Osteoblast (primary cell): ENCODE data around the gene NTMT1. TPM values are rescaled to one million over a fixed set of nuclear protein-coding genes. Genes with fewer than 3 reads are reported as not detected.

ENCODE experiments used
- DNase-seq: peaks from one replicate; pipeline ENCODE4 v3.0.0; 2011; ENCODE audit warnings: low spot score, mixed read lengths; ENCODE audit not compliant: insufficient read length; ENCODE audit errors: missing footprints
- H2AFZ ChIP-seq: 2 replicates; pipeline ENCODE4 v1.6.0; 2011; ENCODE audit warnings: mild to moderate bottlenecking, low read length
- H3K27ac ChIP-seq: 2 replicates; pipeline ENCODE4 v1.5.1; 2011; ENCODE audit warnings: mild to moderate bottlenecking, low read depth, low read length, moderate library complexity
- H3K27me3 ChIP-seq: 2 replicates; pipeline ENCODE4 v1.6.0; 2012; ENCODE audit warnings: mild to moderate bottlenecking, control low read depth, inconsistent platforms, low read length, moderate library complexity; ENCODE audit not compliant: insufficient read depth
- H3K36me3 ChIP-seq: 2 replicates; pipeline ENCODE4 v1.5.1; 2011; ENCODE audit warnings: mild to moderate bottlenecking, low read length, control low read depth, moderate library complexity; ENCODE audit not compliant: insufficient read depth
- H3K4me1 ChIP-seq: 2 replicates; pipeline ENCODE4 v1.5.1; 2011; ENCODE audit warnings: mild to moderate bottlenecking, low read length, control low read depth, moderate library complexity; ENCODE audit not compliant: insufficient read depth
- H3K4me2 ChIP-seq: 2 replicates; pipeline ENCODE4 v1.6.0; 2011; ENCODE audit warnings: mild to moderate bottlenecking, low read length; ENCODE audit not compliant: insufficient read depth
- H3K4me3 ChIP-seq: fragments of 200-600 bp; sonication (generic); 3 replicates; pipeline ENCODE4 v1.5.1; 2012; ENCODE audit warnings: mild to moderate bottlenecking, low read length, inconsistent platforms; ENCODE audit not compliant: insufficient read depth
- H3K79me2 ChIP-seq: 2 replicates; pipeline ENCODE4 v1.6.0; 2012; ENCODE audit warnings: mild to moderate bottlenecking, low read length, control low read depth, inconsistent platforms; ENCODE audit not compliant: insufficient read depth
- H3K9me3 ChIP-seq: 2 replicates; pipeline ENCODE4 v1.5.1; 2011; ENCODE audit warnings: low read depth, low read length, control low read depth
- H4K20me1 ChIP-seq: 2 replicates; pipeline ENCODE4 v1.6.0; 2012; ENCODE audit warnings: mild to moderate bottlenecking, low read length, control low read depth; ENCODE audit not compliant: insufficient read depth
- CTCF ChIP-seq: IDR thresholded peaks from 2 replicates; pipeline ENCODE4 v1.5.1; 2011; ENCODE audit warnings: mild to moderate bottlenecking, low read depth, low read length, moderate library complexity; ENCODE audit errors: extremely low read depth
- total RNA-seq: library from RNA; depleted of rRNA; stranded (reverse); fragments of >200 nt; gene quantifications from 2 replicates; pipeline ENCODE4 v1.2.3, GENCODE V29; 2012

Gene NTMT1
- total RNA-seq, 1 donor, result 26.4 TPM

- Histone ChIP-seq H4K20me1 (no peaks in the 10 kb centered on the region), H3K9me3 (no peaks in the 10 kb centered on the region), H3K27ac (peak overlapping the region; percentile 12), H3K79me2 (no peaks in the 10 kb centered on the region), H2AFZ (no peak overlapping the region), H3K4me3 (no peak overlapping the region), H3K4me1 (peaks cover 20% of the 10 kb centered on the region), H3K4me2 (no peak overlapping the region), H3K36me3 (no peaks in the 10 kb centered on the region), H3K27me3 (no peaks in the 10 kb centered on the region)
- peak; percentile 73 for DNase-seq
- TF ChIP-seq CTCF, result no peak
These were observed 19.6 kb upstream of the NTMT1 start for GRCh38 chr9:129606161-129607026.

GRCh38 chr9:129607027-129607387, 19.0 kb upstream of the NTMT1 start:
- H4K20me1 ChIP-seq, result no peaks in the 10 kb centered on the region
- no peak for TF ChIP-seq CTCF
- no peak overlapping the region for H2AFZ ChIP-seq
- H3K27me3 ChIP-seq, result no peaks in the 10 kb centered on the region
- no peaks in the 10 kb centered on the region for H3K9me3 ChIP-seq
- no peak for DNase-seq
- H3K4me1 ChIP-seq, result peaks cover 21% of the 10 kb centered on the region
- H3K27ac ChIP-seq, result peak overlapping the region; percentile 62
- no peaks in the 10 kb centered on the region for H3K79me2 ChIP-seq
- H3K36me3 ChIP-seq, result no peaks in the 10 kb centered on the region
- no peak overlapping the region for H3K4me3 ChIP-seq
- H3K4me2 ChIP-seq, result no peak overlapping the region

GRCh38 chr9:129608561-129609481, 17.1 kb upstream of the NTMT1 start:
- TF ChIP-seq CTCF, result no peak
- H2AFZ ChIP-seq, result no peak overlapping the region
- H4K20me1 ChIP-seq, result no peaks in the 10 kb centered on the region
- no peak overlapping the region for H3K4me3 ChIP-seq
- no peaks in the 10 kb centered on the region for H3K36me3 ChIP-seq
- H3K9me3 ChIP-seq, result no peaks in the 10 kb centered on the region
- H3K27me3 ChIP-seq, result no peaks in the 10 kb centered on the region
- H3K79me2 ChIP-seq, result no peaks in the 10 kb centered on the region
- H3K27ac ChIP-seq, result no peak overlapping the region
- DNase-seq, result peak; percentile 86
- H3K4me1 ChIP-seq, result peaks cover 21% of the 10 kb centered on the region
- H3K4me2 ChIP-seq, result no peak overlapping the region
